Raji (cell line): Measurements from ENCODE around the gene MCCC1.

Experiments used
- POLR2A ChIP-seq: IDR thresholded peaks from 2 replicates; pipeline ENCODE4 v1.6.1; 2011; ENCODE audit warnings: low read depth, low read length, control low read depth; ENCODE audit not compliant: insufficient read depth

MCCC1 gene

GRCh38 chr3:183074261-183074660, 25.0 kb downstream of the MCCC1 start:
- no peak for TF ChIP-seq POLR2A

DNA sequence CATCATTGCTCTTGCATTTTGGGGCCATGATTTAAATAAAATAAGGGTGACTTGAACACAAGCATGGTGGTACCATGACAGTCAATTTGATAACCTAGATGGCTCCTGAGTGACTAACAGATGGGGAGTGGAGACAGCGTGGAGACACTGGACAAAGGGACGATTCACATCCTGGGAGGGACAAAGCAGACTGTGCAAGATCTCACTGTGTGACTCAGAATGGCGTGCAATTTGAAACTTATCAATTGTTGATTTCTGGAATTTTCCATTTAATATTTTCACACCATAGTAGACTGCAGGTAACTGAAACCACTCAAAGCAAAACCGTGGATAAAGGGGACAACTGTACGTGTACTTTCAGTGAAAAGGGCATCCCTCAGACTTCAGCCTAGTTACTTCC, 25.5 kb downstream of the MCCC1 start:
- no peak for TF ChIP-seq POLR2A

GRCh38 chr3:183070892-183071291, 28.4 kb downstream of the MCCC1 start:
- TF ChIP-seq POLR2A, result no peak

GRCh38 chr3:183069086-183069485, 30.2 kb downstream of the MCCC1 start:
- no peak for TF ChIP-seq POLR2A

GRCh38 chr3:183064475-183064874, 34.8 kb downstream of the MCCC1 start:
- TF ChIP-seq POLR2A, result no peak

GRCh38 chr3:183061391-183062172, 37.7 kb downstream of the MCCC1 start:
- TF ChIP-seq POLR2A, result no peak

GRCh38 chr3:183058351-183058750, 40.9 kb downstream of the MCCC1 start:
- TF ChIP-seq POLR2A, result no peak

DNA sequence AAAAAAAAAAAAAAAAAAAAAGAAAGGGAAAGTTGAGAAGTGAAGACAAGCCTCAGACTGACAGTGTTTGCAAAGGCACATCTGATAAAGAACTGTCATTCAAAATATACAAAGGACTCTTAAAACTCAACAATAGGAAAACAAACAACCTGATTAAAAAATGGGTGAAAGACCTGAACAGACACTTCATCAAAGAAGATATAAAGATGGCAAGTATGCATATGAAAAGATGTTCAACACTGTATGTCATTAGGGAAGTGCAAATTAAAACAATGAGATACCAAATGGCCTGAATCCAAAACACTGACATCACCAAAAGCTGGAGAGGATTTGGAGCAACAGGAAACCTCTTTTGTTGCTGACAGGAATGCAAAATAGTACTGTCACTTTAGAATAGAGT, 48.6 kb downstream of the MCCC1 start:
- no peak for TF ChIP-seq POLR2A

DNA sequence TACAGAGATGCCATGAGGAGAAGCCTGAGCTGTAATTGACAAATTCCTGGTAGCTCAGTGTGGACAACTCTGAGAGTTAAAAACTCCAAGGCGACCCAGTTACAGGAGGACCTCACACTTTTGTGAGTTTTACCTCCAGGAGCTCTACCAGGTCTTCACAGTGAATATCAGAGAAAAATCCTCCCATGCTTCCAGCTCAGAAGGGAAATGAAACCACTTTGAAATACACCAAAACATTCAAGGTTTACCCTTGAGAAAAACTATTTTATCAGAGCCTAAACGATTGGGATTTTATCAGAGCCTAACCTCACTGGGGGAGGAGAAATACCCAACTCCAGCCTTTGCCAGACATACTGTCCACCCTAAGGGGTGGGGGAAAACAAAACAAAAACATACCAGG, 52.4 kb downstream of the MCCC1 start:
- no peak for TF ChIP-seq POLR2A

GRCh38 chr3:183044547-183045229, 54.6 kb downstream of the MCCC1 start:
- 0 out of 2 replicates have a peak, but pooled peaks have one; percentile 23 for TF ChIP-seq POLR2A

DNA sequence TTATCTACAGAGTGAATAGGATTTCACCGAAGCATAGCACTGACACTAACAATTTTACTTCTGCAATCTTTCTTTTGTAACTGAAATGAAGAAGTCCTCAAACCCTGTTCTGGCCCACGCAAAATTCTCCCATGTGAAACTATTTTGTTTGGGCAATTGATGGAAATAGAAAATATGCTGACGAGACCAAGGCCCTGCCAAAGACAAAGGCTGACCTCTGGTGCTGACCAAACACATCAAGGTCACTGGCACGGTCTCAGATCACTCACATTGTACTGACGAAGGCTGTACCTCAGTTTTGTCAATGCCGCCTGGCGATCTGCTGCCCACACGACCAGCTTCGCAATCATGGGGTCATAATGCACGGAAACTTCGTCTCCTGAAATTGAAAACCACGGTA, 60.5 kb downstream of the MCCC1 start:
- no peak for TF ChIP-seq POLR2A

DNA sequence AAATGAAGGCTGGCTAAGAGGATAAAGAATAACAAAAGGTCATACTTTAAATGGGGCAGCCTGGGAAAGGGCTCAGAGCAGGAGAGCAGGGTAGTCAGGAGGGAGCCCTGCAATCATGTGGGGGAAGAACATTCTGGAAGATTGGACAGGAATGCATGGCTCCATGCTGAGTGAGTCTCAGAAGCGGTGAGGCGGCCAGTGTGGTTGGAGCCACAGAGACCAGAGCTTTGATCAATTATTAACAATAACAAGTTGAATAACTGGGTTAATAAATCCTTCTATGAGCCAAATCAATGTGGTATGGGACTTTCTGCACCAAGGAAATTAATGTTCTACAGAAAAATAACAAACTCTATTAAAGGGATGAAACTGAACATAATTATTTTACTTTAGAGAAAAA, 61.1 kb downstream of the MCCC1 start:
- TF ChIP-seq POLR2A, result no peak

DNA sequence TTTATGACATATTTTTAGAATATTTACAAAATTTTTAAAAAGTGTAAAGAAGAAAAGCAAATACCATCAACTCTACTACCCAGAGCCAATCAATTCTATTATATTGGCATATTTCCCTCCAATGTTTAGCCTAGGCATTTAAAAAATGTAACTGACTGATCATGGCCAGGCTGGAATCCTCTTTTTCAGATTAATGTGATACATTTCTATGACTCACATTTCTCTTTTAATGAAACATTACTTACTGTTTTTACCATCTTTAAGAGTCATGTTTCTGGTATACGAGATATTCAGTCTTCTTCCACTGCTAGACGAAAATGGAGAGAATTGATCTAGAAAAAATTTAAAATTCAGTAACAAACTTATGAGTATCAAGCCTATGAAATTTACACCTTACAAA, 65.5 kb downstream of the MCCC1 start:
- TF ChIP-seq POLR2A, result no peak

DNA sequence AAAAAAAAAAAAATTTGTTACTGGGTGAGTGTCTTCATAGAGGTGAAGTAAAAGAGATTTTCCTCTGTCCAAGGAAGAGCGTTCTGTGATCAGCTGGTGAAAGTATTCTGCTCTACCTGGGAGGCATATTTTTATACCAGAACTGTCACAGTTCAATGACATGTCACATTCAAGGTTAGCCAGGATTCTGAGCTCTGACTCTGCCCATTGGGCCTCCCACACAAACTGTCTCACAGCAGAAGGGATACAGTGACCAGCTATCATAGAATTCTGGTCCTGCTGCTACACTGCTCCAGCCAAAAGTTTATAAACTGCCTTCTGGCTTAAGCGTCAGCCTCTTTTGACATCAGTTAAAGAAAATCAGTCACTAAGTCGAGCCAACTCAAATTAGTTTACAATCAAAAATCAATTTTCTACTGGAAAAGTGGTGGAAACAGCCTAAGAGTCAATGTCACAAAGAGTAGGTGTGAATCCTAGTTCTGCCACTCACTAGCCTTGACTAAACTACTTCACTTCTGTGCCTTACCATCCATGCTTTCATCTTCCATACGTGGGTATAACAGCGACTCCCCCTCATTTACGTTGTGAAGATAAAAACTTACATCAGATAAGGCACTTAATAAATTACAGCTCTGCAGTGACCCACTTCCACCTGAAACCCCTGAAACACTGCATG, 66.3 kb downstream of the MCCC1 start:
- TF ChIP-seq POLR2A, result no peak

DNA sequence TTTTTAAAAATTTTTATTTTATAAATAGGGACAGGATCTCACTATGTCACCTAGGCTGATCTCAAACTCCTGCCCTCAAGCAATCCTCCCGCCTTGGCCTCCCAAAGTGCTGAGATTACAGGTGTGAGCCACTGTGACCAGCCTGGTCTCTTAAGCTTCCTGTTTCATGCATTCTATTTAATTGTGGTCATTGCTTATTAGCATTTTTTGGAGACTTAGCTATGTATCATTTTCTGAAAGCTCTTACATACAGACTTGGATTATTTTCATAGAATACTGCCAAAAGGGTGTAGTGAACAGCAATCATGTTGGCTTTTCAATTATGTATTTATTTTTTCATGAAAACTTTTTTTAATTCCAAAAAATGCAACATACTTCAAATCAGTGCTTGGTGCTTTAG, 67.5 kb downstream of the MCCC1 start:
- no peak for TF ChIP-seq POLR2A

- no peak for TF ChIP-seq POLR2A
Measured at GRCh38 chr3:183028416-183028815, 70.9 kb downstream of the MCCC1 start.
